MM.1S (cell line): ENCODE results near the gene CXCR5.

ENCODE experiments used
- EZH2 ChIP-seq: fragments of 300-600 bp; sonication (generic); optimal IDR thresholded peaks from 2 replicates; pipeline ENCODE3; 2017; ENCODE audit warnings: low read depth, mild to moderate bottlenecking, antibody characterized with exemption, low read length, mixed read lengths
- TF ChIP-seq, protein P1 (sequence below): fragments of 300-600 bp; sonication (generic); IDR thresholded peaks from 2 replicates; pipeline ENCODE4 v1.5.1; 2016; ENCODE audit warnings: antibody characterized with exemption, low read length, mixed read lengths

GRCh38 chr11:118908264-118908663, 24.6 kb downstream of the CXCR5 start:
- TF ChIP-seq, protein P1, sequence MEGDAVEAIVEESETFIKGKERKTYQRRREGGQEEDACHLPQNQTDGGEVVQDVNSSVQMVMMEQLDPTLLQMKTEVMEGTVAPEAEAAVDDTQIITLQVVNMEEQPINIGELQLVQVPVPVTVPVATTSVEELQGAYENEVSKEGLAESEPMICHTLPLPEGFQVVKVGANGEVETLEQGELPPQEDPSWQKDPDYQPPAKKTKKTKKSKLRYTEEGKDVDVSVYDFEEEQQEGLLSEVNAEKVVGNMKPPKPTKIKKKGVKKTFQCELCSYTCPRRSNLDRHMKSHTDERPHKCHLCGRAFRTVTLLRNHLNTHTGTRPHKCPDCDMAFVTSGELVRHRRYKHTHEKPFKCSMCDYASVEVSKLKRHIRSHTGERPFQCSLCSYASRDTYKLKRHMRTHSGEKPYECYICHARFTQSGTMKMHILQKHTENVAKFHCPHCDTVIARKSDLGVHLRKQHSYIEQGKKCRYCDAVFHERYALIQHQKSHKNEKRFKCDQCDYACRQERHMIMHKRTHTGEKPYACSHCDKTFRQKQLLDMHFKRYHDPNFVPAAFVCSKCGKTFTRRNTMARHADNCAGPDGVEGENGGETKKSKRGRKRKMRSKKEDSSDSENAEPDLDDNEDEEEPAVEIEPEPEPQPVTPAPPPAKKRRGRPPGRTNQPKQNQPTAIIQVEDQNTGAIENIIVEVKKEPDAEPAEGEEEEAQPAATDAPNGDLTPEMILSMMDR = no peak
- TF ChIP-seq EZH2 = no peak
